HG03571 (cell line): ENCODE data around the gene NDUFS8.

ENCODE experiments used
- ATAC-seq: cut with Tn5 transposase; IDR thresholded peaks from one replicate; pipeline ENCODE4 v1.9.1; 2021; ENCODE audit not compliant: unreplicated experiment

The NDUFS8 gene

GRCh38 chr11:68076371-68077042 is 46.0 kb downstream of the NDUFS8 start:
- ATAC-seq = no peak

DNA sequence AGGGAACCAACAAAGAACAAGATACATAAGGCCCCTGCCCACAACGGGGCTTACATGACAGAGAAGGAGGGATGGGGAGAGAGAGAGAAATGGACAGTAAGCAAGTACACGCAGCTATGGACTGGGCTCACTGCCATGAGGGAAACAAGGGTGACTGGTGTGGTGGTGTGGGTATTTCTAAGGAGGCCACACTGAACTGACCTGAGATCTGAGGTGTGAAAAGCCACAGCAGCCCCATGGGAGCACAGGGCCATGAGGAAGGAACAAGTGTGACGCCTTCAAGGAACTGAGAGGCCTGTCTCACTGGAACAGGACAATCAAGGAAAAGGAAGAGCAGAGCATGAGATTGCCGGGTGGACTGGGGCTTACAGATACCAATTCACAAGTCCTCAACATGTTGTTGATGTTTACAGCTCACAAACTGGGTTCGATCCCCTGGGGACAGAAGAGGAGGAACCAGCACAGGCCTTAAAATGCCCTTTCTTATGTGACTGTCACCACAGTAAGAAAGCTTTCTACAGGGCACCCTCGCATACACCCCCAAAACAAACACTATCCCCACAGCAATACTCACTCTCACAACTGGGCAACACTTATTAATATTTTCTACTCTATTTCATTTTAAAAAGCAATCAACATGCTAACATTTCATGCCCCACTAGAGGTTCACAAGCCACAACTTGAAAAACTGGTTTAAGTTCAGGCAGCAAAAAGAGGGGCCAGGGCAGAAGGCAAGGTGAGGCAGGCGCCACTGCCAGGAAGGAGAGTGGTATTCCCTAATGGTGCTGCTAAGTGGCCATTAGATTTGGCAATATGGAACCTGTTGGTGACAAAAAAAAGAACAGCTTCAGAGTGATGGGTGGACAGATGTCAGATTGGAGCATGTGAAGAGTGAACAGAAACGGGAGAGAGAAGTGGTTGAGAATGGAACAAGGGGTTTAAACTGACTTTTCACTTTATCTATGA is 47.4 kb downstream of the NDUFS8 start:
- ATAC-seq = peak; percentile 82

- ATAC-seq = no peak
Measured at GRCh38 chr11:68080860-68081259, 50.4 kb downstream of the NDUFS8 start.

DNA sequence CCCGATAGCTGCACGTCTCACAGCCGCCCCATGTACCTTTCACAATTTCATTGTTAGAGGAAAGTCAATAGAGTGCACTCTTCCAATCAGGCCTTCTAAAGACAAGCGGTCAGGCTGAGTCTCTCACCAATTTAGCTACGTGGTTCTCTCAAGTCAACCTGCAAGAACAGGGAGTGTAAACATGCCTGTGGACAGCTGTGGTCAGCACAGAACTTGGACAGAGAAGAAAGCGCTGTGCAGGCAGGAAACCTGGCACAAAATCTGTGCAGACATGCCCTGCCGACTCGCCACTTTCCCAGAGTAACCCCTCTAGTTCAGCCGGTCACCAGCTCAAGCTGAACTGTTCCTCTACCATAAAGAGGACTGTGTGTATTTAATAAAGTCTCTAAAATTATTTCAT is 51.2 kb downstream of the NDUFS8 start:
- ATAC-seq = no peak

DNA sequence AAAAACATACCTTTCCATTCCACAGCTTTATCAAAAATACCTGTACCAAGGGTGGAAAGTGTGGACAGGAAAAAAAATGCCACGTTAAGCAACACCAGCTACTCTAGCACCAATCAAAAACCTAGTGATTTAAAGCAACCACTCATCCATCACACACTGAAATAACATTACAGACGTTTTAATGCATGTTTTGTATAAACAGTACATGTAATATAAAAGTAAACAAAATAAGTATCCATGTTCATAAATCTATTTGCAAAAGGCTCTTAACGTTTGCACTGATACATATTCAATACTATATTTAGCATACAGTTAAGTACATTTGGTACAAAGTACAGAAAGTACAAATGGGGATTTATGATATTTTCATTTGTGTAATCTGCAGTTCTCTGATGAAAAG is 52.0 kb downstream of the NDUFS8 start:
- no peak for ATAC-seq

- ATAC-seq = no peak
Measured at GRCh38 chr11:68083517-68083916, 53.0 kb downstream of the NDUFS8 start.
